Fibroblast of lung (primary cell): Measurements from ENCODE around the gene CD83.

Experiments
- EZH2 ChIP-seq: IDR thresholded peaks from 2 replicates; pipeline ENCODE4 v1.5.1; 2012; ENCODE audit warnings: low read length, control low read depth, mild to moderate bottlenecking; ENCODE audit errors: missing control alignments
- TF ChIP-seq, protein P1 (sequence below), 2 donors: IDR thresholded peaks in 1 of 2; conservative IDR thresholded peaks in 1 of 2; 1 replicate in 1 of 2; 2 replicates in 1 of 2; pipeline ENCODE4 v1.5.1; 2011 to 2012; ENCODE audit warnings: low read length in 2 of 2, control low read depth in 1 of 2, inconsistent platforms in 1 of 2, low read depth in 1 of 2, mild to moderate bottlenecking in 1 of 2

DNA sequence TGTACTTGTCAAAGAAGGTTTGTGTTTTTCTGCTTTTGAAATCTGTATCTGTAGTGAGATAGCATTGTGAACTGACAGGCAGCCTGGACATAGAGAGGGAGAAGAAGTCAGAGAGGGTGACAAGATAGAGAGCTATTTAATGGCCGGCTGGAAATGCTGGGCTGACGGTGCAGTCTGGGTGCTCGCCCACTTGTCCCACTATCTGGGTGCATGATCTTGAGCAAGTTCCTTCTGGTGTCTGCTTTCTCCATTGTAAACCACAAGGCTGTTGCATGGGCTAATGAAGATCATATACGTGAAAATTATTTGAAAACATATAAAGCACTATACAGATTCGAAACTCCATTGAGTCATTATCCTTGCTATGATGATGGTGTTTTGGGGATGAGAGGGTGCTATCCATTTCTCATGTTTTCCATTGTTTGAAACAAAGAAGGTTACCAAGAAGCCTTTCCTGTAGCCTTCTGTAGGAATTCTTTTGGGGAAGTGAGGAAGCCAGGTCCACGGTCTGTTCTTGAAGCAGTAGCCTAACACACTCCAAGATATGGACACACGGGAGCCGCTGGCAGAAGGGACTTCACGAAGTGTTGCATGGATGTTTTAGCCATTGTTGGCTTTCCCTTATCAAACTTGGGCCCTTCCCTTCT is 18.4 kb downstream of the CD83 start:
- TF ChIP-seq, protein P1, sequence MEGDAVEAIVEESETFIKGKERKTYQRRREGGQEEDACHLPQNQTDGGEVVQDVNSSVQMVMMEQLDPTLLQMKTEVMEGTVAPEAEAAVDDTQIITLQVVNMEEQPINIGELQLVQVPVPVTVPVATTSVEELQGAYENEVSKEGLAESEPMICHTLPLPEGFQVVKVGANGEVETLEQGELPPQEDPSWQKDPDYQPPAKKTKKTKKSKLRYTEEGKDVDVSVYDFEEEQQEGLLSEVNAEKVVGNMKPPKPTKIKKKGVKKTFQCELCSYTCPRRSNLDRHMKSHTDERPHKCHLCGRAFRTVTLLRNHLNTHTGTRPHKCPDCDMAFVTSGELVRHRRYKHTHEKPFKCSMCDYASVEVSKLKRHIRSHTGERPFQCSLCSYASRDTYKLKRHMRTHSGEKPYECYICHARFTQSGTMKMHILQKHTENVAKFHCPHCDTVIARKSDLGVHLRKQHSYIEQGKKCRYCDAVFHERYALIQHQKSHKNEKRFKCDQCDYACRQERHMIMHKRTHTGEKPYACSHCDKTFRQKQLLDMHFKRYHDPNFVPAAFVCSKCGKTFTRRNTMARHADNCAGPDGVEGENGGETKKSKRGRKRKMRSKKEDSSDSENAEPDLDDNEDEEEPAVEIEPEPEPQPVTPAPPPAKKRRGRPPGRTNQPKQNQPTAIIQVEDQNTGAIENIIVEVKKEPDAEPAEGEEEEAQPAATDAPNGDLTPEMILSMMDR (conservative IDR thresholded peaks at IDR 0.05 in 1 of 2, IDR thresholded peaks at IDR 0.05 in 1 of 2; ENCODE audit: low read depth in 1 of 2, low read length in 2 of 2): no peak
- TF ChIP-seq EZH2: no peak
